Astrocyte of the hippocampus (primary cell): ENCODE measurements around the gene OR5AK2.
"Not testable (repeated sequence)": the region's sequence is repeated elsewhere in the genome, so short reads cannot be mapped to it uniquely, and the experiment has no call there.

ENCODE experiments used
- DNase-seq: peaks from one replicate; pipeline ENCODE4 v3.0.0; 2011; ENCODE audit warnings: low read depth, low spot score

Gene OR5AK2, protein sequence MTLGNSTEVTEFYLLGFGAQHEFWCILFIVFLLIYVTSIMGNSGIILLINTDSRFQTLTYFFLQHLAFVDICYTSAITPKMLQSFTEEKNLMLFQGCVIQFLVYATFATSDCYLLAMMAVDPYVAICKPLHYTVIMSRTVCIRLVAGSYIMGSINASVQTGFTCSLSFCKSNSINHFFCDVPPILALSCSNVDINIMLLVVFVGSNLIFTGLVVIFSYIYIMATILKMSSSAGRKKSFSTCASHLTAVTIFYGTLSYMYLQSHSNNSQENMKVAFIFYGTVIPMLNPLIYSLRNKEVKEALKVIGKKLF

DNA sequence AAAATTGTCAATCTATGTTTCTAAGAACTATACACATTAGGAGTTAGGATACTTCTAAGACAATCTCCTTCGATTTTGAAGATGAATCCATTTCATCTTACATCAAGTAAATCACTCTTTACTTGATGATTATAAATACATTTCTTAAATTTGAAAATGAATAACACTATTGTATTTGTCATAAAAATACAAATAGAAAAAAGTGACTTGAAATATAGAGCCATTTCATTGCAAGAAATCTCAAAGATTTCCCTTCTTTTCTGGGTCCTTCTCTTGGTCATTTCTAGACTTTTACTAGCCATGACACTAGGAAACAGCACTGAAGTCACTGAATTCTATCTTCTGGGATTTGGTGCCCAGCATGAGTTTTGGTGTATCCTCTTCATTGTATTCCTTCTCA lies at the start of gene OR5AK2:
OR5AK2 (plus strand) TSS at position 301 of the 400 bp plus-strand sequence; CDS start at position 301, 0 bp downstream.
- no peak for DNase-seq

DNA sequence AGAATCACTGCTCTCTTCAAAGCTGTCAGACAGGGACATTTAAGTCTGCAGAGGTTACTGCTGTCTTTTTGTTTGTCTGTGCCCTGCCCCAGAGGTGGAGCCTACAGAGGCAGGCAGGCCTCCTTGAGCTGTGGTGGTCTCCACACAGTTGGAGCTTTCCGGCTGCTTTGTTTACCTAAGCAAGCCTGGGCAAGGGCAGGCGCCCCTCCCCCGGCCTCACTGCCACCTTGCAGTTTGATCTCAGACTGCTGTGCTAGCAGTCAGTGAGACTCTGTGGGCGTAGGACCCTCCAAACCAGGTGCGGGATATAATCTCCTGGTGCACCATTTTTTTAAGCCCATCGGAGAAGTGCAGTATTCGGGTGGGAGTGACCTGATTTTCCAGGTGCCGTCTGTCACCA lies 43.2 kb upstream of the OR5AK2 start:
- DNase-seq = not testable (repeated sequence)

DNA sequence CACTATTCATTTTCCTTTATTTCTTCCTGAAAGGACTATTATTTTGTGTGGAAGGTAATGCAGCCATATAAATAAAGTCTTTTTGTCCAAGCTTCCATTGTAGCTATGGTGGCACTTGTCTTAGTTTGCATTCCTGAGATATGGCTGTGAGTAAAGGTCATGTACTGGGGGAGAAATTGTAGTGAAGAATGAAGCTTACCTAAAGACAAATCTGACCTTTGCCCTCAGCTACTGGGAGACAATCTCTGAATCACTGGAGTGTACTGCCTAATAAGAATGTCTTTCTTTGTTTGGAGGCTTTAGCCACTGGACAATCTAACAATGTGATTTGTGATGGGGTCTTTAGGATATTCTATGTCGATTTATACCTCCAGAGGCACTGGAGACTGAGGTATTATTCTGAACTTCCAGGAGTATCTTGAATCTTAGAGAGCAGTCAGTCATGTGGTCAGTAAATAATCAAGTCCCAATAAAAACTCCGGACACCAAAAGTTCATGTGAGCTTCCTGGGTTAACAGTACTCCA lies 39.7 kb upstream of the OR5AK2 start:
- no peak for DNase-seq

DNA sequence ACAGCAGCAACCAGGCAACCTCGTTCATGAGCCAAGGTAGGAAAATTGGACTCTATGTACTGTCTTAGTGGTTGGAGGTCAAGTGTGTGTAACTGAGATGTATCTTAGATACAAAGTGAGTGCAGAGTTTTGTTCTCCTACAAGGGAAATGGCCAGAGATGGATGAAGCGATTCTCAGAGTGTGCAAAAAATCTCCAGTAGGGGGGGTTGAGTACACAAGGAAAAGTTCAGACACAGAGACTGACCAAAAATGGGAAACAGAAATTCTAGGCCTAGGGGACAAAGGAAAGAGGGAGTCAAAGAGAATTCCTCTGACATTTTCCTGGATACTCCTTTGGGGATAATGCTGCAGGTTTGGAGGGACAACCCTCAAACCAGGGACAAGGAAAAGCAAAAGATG lies 38.2 kb upstream of the OR5AK2 start:
- peak; percentile 5 for DNase-seq

DNA sequence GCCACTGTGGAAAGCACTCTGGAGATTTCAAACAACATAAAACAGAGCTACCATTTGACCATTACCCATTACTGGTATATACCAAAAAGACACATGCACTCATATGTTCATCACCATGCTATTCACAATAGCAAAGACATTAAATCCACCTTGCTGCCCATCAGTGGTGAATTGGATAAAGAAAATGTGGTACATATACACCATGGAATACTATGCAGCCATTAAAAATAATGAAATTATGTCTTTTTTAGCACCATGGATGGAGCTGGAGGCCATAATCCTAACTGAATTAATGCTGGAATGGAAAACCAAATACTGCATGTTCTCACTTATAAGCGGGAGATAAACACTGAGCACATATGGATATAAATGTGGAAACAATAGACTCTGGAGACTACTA lies 34.8 kb upstream of the OR5AK2 start:
- DNase-seq = not testable (repeated sequence)

DNA sequence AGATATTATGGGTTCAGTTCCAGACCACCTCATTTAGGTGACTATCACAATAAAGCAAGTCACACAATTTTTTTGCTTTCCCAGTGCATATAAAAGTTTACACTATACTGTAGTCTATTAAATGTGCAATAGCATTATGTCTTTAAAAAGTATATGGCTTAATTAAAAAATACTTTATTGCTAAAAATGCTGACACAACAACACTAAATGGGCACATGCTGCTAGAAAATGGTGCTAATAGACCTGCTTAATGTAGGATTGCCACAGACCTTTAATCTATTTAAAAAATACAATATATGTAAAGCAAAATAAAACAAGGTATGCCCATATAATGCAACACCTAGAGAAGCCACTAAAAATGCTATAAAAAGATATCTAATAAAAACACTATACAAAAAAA lies 27.1 kb upstream of the OR5AK2 start:
- no peak for DNase-seq

DNA sequence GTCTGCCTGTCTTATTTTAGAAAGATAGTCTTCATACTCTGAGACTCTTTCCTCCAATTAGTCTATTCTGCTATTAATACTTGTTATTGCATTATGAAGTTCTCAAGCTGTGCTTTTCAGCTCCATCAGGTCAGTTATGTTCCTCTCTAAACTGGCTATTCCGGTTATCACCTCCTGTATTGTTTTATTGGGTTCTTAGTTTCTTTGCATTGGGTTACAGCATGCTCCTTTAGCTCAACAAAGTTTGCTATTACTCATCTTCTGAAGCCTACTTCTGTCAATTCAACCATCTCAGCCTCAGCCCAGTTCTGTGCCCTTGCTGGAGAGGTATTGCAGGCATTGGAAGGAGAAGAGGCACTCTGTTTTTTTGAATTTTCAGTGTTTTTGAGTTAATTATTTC lies 21.0 kb upstream of the OR5AK2 start:
- DNase-seq = no peak

DNA sequence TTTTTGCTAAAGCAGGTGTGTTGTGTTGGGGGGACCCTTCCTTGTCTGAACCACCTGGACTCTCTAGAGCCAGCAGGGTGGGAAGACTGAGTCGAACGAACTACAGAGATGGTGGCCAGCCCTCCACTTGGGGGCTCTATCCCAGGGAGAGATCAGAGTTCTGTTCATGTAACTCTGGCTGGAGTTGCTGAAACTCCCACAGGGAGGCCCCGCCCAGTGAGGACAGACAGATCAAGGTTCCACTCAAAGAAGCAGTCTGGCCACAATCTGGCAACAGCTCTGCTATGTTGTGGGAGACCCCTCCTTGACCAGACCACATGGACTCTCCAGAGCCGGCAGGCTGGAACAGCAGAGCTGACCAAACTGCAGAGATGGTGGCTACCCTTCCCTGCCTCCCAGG lies 20.2 kb upstream of the OR5AK2 start:
- DNase-seq = no peak

DNA sequence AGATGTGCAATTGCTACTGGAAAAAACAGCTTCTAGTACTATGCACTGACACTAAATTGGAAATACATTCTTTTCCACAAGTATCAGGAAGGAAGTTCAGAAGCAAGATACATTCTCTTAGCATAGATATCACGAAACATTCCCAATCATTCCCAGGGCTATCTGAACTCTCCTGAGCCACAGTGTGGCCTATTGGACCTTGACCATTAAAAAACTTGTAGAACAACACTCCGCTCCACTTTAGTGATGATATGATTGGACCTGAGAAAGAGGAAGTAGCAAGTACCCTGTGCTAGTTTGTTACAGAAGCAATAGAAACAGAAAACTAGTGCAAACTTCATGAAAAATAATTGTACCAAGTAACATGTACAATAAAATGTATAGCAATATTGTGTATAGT lies 11.4 kb upstream of the OR5AK2 start:
- DNase-seq = no peak

DNA sequence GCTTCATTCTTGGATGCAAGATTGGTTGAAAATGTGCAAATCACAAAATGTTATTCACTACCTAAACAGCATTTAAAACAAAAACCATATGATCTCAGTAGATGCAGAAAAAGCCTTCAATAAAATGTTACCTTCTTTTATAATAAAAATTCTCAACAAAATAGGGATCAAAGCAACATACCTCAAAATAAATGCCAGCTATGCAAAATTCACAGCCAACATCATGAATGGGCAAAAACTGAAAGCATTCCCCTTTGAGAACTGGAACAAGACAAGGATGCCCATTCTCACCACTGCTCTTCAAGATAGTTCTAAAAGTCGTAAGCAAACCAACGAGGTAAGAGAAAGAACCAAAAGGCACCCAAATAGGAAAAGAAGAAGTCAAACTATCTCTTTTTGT lies 2.0 kb downstream of the OR5AK2 start:
- DNase-seq = no peak

DNA sequence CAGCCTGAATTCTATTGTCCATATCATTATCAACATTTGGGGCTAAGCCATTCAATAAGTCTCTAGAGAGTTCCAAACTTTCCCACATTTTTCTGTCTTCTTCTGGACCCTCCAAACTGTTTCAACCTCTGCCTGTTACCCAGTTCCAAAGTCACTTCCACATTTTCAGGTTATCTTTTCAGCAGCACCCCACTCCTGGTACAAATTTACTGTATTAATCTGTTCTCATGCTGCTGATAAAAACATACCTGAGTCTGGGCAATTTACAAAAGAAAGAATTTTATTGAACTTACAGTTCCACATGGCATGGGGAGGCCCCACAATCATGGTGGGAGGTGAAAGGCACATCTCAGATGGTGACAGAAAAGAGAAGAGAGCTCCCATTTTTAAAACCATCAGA lies 5.8 kb downstream of the OR5AK2 start:
- no peak for DNase-seq

DNA sequence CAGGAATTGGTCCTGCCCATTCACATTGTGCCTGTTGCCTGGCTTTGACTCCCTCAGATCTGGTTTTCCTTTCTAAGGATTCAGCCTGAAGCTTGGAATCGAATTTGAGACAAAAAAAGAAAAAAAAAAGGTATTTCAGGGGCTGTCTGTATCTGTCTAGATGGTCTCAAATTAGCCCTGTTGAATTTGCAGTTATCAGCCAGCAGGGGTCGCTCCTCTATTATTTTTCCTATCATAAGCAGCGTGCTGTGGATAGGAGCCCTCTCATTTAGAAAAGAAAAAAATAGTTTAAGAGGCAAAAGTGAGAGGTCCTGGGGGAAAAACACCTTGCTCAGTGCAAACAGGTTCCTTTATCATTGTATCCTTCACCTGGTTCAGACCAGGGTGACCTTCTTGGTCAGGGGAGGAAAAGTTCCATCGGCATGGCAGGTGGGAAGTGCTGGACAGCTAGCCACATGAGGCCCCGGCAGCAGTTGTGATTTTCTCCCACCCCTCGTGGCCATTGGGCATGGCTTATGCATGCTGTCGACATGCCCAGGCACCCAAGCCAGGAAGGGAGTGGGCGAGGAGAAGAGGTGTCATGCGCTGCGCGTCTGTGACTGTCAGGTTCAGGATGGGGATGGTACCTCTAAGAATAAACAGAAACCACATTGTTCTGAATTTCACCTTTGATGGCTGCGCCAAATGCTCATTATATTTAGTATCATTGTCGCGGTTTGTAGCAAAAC lies 13.1 kb downstream of the OR5AK2 start:
- DNase-seq = peak; percentile 9

DNA sequence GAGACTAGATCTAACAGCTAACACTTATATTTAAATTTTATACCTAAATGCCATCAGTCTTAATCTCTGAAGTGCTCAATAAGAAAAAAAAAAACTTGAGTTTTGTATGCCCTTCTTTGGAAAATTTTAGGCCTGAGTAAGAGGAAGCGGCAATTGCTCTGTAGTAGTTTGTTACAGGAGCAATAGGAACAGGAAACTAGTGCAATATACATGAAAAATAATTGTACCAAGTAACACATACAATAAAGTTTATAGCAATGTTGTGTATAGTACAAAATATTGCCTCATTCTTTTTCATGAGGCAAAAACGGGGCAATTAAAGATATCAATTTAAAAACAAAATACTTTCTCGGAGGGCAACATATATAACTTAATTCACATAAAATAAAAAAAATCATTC lies 19.7 kb downstream of the OR5AK2 start:
- no peak for DNase-seq

DNA sequence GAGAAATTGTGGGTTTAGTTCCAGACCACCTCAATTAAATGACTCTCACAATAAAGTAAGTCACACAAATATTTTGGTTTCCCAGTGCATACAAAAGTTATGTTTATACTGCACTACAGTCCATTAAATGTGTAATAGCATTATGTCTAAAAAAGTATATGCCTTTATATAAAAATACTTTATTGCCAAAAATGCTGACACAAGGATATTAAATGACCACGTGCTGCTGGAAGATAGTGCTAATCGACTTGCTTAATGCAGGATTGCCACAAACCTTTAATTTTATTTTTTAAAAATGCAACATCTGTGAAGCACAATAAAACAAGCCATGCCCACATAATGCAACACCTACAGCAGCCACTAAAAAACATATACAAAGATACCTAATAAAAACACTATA lies 27.0 kb downstream of the OR5AK2 start:
- no peak for DNase-seq

DNA sequence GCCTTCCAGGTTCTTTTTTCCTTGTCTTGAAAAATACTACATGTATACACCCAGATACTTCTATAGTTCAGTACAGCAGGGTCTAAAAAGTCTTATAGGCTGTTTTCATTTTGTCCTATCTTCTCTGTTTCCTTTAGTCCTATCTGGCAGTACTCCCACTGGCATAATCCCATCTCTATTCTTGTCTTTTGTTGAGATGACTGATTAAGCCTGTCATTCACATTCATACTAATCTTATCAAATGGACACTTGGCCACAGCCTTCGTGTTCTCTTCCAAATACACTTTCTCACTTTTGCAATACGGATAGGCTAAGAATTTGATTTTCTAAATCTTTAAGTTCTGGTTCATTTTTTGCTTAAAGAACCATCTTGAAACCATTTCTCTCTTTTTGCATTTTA lies 42.8 kb downstream of the OR5AK2 start:
- DNase-seq = no peak
